GM12892 (cell line): ENCODE data around the gene MYB.
"Not testable (repeated sequence)": the region's sequence is repeated elsewhere in the genome, so short reads cannot be mapped to it uniquely, and the experiment has no call there.

Experiments used
- POLR2A ChIP-seq: IDR thresholded peaks from 2 replicates; pipeline ENCODE4 v1.6.1; 2011; ENCODE audit warnings: low read depth, low read length, control low read depth
- POLR2AphosphoS5 ChIP-seq: IDR thresholded peaks from 2 replicates; pipeline ENCODE4 v1.6.1; 2011; ENCODE audit warnings: low read depth, low read length, control low read depth
- TAF1 ChIP-seq: IDR thresholded peaks from 2 replicates; pipeline ENCODE4 v1.6.1; 2011; ENCODE audit warnings: low read depth, mild to moderate bottlenecking, control low read depth, low read length, borderline replicate concordance

DNA sequence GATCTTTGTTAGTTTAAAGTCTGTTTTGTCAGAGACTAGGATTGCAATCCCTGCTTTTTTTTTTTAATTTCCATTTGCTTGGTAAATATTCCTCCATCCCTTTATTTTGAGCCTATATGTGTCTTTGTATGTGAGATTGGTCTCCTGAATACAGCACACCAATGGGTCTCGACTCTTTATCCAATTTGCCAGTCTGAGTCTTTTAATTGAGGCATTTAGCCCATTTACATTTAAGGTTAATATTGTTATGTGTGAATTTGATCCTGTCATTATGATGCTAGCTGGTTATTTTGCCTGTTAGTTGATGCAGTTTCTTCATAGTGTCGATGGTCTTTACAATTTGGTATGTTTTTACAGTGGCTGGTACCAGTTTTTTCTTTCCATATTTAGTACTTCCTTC lies 27.0 kb upstream of the MYB start:
- TF ChIP-seq POLR2A, TAF1, POLR2AphosphoS5: not testable (repeated sequence)
